Tongue (tissue), 2 donors: ENCODE results near the gene ENG. TPM values are rescaled to one million over a fixed set of nuclear protein-coding genes. Genes with fewer than 3 reads are reported as not detected.
A peak's percentile ranks its signal among the peaks of the same experiment; 100 is the strongest.
"Not testable (repeated sequence)": the region's sequence is repeated elsewhere in the genome, so short reads cannot be mapped to it uniquely, and the experiment has no call there.

Source experiments
- DNase-seq: peaks from one replicate; pipeline ENCODE4 v3.0.0-alpha.2; 2015
- total RNA-seq: library from RNA; depleted of rRNA; stranded (reverse); fragments of >200 nt; gene quantifications from one replicate; pipeline ENCODE4 v1.2.3, GENCODE V29; 2014

Gene ENG
- total RNA-seq, 1 donor from 2014 or later: 11.6 TPM

DNA sequence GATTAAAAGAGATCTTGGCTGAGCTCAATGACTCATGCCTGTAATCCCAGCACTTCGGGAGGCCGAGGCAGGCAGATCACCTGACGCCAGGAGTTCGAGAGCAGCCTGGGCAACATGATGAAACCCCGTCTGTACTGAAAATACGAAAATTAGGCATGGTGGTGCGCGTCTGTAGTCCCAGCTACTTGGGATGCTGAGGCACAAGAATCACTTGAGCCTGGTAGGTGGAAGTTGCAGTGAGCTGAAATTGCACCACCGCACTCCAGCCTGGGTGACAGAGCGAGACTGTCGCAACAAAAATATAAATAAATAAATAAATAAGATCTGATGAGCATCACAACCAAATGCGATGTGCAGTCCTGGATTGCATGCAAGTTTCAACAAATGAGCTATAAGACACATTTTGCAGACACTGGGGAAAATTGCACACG lies 8.7 kb upstream of the ENG start:
- no peak for DNase-seq

GRCh38 chr9:127862075-127863011 lies 7.9 kb upstream of the ENG start:
- peak; percentile 68 for DNase-seq

DNA sequence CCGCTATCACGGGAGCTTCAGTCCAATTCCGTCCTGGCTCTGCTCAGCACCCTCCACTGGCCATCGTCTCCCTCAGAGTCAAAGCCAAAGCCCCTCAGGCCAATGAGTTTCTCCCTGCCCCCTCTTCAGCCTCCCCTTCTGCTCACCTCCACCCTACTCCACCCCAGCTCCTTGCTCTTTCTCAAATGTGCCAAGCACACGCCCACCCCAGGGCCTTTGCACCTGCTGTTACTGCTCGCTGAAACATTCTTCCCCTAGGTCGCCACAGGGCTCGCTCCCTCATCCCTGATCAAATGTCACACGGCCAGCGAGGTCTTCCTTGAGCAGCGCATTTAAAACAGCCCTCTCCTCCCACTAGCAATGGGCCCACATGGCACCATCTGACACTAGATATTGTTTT lies 6.3 kb upstream of the ENG start:
- no peak for DNase-seq

DNA sequence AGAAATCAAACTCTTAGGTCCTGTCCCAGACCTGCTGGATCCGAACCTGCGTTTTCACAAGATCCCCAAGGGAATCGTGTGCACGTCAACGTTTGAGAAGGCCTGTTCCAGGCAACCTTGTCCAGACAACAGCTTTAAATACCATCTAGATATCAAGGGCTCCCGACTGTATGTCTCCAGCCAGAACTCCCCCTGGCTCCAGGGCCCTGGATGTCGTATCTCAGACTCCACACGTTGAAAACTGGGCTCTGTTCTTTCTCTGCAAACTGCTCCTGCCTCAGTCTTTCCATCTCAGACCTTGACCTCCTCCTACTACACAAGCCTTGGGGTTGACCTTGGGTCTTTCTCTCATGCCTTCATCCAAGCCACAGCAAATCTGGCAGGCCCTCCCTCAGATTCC lies 5.8 kb upstream of the ENG start:
- no peak for DNase-seq

GRCh38 chr9:127858041-127858512 lies 3.6 kb upstream of the ENG start:
- no peak for DNase-seq

DNA sequence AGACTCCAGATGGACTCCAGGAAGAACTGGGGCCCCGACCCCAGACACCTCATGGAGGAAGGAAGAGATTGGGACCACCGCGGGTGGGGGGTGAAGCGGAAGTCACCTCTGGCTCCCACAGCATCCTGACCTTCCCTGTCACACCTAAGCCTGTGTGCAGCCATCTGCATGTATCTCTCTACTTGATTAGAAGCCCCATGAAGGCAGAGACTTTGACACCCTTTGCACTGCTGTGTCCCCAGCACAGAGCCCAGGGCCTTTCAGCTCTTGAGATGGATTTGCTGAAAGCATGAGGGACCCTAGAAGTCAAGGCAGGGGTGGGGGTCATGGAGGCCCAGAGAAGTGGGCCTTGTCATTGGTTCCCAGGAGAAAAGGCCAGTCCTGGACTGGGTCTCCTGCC lies 2.8 kb upstream of the ENG start:
- DNase-seq: no peak

DNA sequence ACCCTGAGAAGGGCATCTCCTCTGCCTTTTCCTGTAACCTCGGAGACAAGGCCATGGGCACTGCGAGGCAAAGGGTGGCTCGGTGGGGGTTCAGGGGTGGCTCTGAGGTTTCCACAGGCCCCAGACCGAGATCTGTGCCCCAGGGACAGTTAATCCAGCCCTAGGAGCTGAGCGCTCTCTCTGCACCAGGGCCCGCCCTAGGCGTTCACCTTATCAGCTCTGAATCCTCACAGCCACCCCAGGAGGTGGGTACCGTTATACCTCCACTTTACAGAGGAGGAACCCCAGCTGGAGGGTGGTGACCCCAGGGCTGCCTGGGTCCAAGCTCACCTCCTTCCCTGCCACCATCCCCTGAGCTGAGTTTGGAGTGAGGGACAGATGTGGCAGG lies 2.3 kb upstream of the ENG start:
- DNase-seq: no peak

- DNase-seq: no peak
These were observed 1.8 kb upstream of the ENG start for GRCh38 chr9:127856094-127856728.

GRCh38 chr9:127855522-127855921 lies 1.1 kb upstream of the ENG start:
- no peak for DNase-seq

- DNase-seq: no peak
These were observed 502 bp upstream of the ENG start for GRCh38 chr9:127854960-127855359.

- no peak for DNase-seq
These were observed 910 bp downstream of the ENG start for GRCh38 chr9:127853312-127854183.

DNA sequence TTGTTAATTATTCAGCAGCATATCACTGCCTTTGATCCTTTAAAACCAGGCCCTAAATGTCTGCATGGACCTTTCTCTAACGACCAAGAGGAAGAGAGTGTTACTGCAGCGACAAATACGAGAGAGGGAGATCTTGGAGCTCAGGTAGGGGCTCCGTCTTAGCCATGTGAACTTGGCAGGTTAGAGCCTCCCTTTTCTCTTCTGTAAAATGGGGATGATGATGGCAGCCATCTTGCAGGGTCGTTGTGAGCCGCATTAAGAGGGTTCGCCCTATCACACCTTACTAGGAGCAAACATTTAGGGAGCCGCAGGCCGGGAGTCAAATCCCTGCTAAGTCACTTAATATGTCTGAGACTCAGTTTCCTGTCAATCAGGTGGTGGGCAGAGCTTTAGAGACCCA lies 1.6 kb downstream of the ENG start:
- DNase-seq: no peak

DNA sequence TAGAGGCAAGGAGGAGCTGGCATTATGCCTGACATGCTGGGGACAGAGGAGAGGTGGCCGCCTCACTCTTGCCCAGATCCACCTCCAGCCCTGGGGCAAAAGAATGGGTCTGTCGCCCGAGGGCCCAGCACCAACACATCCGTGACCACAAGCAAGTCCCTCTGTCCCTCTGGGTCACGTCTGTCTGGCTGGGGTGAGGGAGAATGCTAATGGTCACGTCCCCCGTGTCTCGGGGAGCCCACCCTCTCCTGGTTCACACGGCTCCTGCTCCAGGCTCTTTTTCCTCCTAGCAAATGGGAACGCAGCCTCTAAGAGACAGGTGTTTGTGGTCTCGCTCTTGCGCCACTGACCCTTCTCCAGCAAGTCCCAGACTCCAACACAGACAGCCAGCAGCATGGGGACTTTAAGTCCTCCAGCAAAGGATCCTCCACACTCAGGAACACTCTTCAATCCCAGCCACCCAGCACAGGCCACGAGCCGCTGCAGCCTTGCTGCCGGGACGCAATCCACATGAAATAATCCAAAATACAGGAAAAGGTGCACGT lies 4.1 kb downstream of the ENG start:
- no peak for DNase-seq

DNA sequence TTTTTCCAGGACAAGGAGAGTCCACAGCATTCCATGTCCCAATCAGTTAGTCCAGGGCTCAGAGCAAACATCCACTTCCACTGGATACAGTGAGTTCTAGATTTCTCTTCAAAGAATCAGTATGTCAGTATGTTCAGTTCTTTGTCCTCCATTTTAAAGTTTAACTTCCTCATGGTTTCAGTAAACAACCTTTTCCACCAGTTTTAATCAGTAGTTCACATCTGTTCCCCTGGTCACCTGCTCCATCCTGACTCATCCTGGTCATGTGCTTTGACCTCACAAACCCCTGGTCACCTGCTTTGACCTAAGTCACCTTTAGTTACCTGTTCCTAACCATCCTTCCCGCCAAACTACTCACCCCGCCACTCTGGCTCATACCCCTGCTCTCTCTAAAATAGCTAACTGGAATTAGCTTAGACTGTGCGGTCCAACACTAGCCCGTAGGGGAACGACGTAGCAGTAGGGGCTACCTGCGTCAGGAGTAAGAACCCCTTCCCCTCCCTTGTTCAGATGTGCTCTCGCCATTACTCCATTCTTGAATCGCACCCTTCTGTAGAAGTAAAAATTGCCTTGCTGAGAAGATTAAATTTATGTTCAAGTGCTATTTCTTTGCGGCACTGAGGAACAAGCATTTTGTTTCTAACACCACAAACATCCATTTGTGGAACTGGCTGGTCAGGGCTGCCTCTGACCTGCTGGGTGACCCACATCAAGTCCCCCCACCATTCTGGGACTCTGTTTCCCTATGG lies 5.5 kb downstream of the ENG start:
- no peak for DNase-seq

DNA sequence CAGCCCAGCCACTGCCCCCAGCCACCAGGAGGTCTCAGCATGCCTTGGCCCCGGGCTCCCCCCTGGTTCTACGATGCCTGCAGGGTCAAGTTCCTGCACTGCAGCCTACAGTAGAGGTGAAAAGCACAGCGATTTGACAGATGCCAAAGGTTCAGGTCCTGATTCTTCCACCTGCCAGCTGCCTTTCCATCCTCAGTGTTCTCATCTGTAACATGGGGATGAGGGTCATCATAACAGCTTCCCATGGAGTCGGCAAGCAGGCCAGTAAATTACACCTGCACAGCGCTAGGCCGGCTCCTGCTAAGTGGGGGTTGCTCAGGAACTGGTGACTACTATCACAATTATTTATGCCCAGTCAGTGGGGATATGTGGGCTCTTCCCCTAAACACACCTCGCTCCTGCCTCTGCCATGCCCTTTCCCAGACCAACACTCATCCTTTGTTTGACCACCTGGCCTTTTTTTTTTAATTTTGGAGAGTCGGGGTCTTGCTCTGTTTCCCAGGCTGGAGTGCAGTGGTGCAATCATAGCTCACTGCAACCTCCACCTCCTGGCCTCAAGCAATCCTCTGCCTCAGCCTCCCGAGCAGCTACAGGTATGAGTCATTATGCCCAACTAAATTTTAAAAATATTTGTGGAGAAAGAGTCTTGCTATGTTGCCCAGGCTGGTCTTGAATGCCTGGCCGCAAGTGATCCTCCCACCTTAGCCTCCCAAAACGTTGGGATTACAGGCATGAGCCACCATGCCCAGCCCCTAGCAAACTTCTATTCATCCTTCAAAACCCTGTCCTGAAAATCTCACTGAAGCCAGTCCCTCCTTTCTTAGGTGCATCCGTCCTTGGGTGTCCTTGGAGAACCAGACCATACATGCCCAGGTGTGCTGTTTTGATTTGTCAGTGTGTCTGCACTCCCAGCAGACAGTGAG lies 6.4 kb downstream of the ENG start:
- DNase-seq: no peak

DNA sequence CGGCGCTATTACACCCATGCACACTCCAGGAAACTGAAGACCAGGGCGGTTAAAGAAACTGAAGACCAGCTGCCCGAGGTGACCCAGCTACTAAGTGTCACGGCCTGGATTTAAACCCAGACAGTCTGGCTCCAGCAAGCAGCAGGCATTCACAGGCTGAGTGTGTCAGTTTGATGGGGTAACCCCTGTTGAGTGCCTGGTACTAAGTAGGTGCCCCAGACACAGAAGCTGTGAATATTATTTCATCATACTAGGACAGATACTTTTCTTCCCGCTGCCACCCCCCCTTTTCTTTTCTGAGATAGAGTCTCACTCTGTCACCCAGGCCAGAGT lies 7.3 kb downstream of the ENG start:
- no peak for DNase-seq

DNA sequence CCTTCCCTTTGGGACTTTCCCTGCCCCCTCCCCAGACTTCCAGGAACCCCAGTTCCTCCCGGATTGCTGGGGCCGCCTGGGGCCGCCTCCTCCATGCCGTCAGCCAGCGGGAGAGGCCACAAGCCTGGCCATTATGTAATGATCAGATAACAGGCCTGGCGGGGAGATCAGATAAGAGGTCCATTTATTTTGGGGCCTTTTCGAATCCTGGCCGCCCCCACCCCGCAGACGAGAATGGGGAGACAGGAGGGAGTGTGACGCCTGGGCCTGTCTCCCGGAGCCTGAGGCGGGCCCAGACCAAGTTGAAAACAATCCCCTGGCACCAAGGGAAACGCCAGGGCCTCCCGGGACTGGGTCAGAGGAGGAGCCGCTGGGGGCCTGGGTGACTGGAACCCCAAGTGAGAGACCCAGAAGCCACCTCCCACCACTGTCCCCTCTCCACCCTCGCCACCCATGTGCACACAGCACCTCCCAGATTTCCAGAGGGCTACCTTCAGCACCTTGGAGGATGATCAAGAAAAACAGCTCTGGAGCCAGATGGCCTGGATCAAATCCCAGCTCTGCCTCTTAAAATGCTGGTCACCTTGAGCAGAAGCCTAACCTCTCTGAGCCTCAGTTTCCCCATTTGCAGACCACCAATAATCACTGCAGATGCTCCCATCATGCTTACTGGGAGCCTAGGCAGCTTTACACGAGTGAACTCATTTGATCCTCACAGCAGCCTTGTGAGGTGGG lies 7.8 kb downstream of the ENG start:
- DNase-seq: no peak

DNA sequence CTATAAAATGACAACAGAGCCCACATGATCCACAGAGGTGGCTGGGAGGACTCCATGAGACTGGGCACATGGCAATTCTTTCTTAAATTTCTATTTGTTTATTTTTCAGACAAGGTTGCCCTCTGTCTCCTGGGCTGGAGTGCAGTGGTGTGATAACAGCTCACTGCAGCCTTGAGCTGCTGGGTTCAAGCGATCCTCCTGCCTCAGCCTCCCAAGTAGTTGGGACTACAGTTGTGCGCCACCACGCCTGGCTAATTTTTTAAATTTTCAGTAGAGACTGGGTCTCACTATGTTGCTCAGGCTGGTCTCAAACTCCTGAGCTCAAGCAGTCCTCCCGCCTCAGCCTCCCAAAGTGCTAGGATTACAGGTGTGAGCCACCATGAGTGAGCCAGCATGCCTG lies 8.8 kb downstream of the ENG start:
- not testable (repeated sequence) for DNase-seq

DNA sequence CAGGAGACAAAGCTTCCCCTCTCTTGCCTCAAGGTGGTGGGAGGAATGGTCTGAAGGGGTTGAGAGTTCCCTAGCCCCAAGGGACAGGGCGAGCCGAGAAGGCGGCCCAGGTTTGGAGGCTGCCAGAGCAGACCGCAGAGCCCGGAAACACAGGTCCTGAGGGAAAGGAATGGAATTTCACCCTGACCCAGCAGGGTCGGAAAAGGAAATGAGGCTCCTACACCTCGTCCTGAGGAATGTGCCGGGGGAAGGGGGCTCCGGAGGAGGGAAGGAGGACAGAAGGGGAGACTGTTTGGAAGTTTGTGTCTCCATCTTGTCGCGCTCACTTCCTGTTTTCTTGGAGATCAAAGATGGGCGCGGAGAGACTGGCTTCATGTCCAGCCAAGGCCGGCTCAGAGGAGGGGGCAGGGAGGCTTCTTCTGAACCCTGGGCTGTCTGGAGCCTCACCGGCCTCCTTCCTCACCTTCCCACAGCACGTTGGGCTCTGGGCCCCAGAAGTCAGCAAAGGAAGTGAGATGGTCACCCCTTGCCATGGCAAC lies 9.6 kb downstream of the ENG start:
- DNase-seq: no peak
